Mucosa of rectum (tissue), 2 donors: ENCODE data around the gene HEMK1.

Experiments used
- H3K27ac ChIP-seq, 2 donors: one replicate each; pipeline ENCODE4 v1.7.0; 2013; ENCODE audit warnings: inconsistent platforms in 2 of 2, low read depth in 2 of 2, low read length in 2 of 2
- H3K27me3 ChIP-seq, 2 donors: one replicate each; pipeline ENCODE4 v1.7.0; 2013; ENCODE audit warnings: low read length in 2 of 2; ENCODE audit not compliant: control insufficient read depth in 2 of 2, insufficient read depth in 2 of 2
- H3K36me3 ChIP-seq, 2 donors: one replicate each; pipeline ENCODE4 v1.7.0; 2013; ENCODE audit warnings: low read length in 2 of 2; ENCODE audit not compliant: control insufficient read depth in 2 of 2, insufficient read depth in 2 of 2
- H3K4me1 ChIP-seq, 2 donors: one replicate each; pipeline ENCODE4 v1.7.0; 2013; ENCODE audit warnings: low read length in 2 of 2, mild to moderate bottlenecking in 1 of 2; ENCODE audit not compliant: control insufficient read depth in 2 of 2, insufficient read depth in 2 of 2
- H3K4me3 ChIP-seq, 2 donors: one replicate each; pipeline ENCODE4 v1.7.0; 2013; ENCODE audit warnings: low read length in 2 of 2
- H3K9ac ChIP-seq, 2 donors: one replicate each; pipeline ENCODE4 v1.7.0; 2013; ENCODE audit warnings: low read length in 2 of 2, low read depth in 1 of 2, mild to moderate bottlenecking in 1 of 2
- H3K9me3 ChIP-seq, 2 donors: one replicate each; pipeline ENCODE4 v1.7.0; 2013; ENCODE audit warnings: low read length in 2 of 2; ENCODE audit not compliant: control insufficient read depth in 2 of 2
- donor health status: healthy.
- donor health status: Normal muscosa, but diverticular disease.

The HEMK1 gene

DNA sequence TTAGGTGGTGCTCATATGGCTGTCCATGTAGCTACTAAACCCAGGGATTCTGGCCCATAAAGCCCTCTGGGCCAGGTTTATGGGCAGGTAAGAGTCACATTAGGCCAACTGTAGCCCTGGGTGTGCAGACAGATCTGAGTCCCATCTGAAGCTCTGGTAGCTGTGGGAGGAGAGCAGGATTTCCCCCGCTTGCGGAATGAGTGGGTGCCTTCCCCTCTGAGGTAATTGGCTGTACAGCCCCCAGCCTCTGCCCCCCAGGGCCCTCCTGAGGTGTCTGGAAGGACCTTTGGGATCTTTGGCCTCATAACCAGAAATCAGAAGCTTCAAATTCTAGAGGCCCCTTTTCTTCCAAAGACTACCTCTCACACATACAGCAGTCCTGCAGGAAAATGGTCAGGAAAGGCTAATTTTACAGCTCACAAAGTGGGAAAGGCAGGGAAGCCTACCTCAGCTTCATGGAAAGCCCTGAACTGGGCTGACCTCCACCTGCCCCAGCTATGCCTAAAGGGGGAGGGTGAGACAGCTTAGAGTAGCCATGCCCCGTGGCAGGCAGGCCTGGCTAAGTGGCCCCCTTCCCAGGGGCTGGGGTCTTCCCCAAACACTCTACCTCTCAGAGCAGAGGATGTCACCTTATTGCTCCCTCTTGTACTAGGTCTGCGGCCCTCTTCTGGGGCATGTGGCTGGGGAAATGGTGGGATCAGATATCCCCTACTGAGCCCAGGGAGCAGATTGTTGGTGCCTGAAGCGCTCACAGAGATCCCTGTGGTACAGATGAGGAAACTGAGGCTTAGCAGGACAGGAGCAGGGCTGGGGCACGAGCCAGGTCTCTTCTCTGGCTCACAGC lies 16.8 kb downstream of the HEMK1 start:
- no peak overlapping the region for H3K9ac ChIP-seq

DNA sequence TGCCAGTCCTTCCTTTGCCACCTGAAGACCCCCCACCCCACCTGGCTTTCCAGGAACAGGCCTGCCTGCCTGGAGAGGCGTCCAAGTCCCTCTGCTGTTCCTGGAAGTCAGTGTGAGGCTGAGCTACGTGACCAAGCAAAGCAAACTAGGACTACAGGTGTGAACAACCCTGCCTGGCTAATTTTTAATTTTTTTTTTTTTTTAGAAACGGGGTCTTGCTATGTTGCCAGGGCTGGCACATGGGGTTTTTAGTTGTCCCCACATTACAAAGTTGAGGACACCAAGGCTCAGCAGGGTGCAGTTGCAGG lies 17.4 kb downstream of the HEMK1 start:
- H3K27me3 ChIP-seq = no peaks in the 10 kb centered on the region
- peaks cover 0 to 11% of the 10 kb centered on the region in 2 donors for H3K36me3 ChIP-seq
- H3K9me3 ChIP-seq = no peaks in the 10 kb centered on the region
- H3K27ac ChIP-seq = no peak overlapping the region
- H3K9ac ChIP-seq = no peak overlapping the region
- peaks cover 3 to 10% of the 10 kb centered on the region in 2 donors for H3K4me1 ChIP-seq
- no peak overlapping the region for H3K4me3 ChIP-seq

More for the DNA sequence above, 16.8 kb downstream of the HEMK1 start:
- H3K27ac ChIP-seq = no peak overlapping the region
- H3K36me3 ChIP-seq = peaks cover 3 to 14% of the 10 kb centered on the region in 2 donors
- peaks cover 3 to 7% of the 10 kb centered on the region in 2 donors for H3K4me1 ChIP-seq
- H3K27me3 ChIP-seq = no peaks in the 10 kb centered on the region
- H3K9me3 ChIP-seq = no peaks in the 10 kb centered on the region
- H3K4me3 ChIP-seq = no peak overlapping the region

DNA sequence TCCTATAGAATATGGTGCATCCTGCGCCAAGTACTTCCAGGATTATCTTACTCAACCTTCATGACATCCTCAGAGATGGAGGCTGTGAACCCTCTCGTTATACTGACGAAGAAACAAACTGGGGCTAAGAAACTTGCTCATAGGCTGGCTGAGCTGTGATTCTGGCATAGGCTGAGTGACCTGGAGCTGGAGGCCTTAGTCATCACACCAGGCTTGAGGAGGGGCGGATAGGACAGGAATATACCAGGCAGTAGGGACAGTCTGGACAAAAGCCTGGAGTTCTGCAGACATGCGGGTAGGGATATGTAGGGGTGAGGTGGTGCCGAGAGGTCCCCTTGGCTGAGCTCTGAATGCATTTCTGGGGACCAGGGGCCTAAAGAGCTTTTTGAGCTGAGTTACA lies 18.1 kb downstream of the HEMK1 start:
- H3K9ac ChIP-seq = no peak overlapping the region

DNA sequence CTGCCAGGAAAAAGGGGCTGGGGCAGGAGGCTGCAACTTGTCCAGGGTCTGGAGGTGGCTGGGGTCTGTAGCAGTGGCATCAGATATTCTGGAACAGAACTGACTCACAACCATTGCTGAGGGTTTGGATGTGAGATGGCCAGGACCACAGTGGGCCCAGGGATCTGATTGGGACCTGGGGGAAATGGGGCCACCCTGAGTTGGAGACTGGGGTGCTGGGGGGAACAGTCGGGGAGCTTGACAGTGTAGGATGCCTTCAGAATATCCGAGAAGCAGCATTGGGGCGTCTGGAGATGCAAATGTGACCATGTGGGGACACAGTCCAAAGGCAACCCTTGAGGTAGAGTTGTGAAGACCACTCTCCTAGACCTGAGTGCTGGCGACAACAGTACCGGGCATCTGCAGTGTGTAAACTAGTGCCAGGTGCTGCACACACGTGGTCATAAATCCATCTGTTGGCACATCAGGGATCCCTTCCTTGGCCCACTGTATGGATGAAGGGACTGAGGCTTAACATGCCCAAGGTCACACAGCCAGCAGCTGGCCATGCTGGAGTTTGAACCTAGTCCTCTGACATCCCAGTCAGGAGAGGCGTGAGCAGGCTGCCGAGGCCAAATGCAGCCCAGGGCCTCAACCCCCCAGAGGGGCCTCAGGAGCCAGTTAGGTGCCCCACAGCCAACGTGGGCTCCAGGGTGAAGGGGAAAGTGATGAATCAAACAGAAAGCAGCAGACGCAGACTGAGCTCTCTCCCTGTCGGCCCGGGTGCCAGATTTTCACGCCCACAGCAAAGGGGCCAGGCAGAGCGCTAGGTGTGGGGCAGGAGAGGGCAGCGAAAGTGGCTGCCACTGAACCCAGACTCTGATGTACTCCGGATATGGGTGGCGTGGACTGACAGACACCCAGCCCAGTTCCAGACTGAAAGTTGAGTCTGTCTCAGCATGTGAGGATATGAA lies 18.8 kb downstream of the HEMK1 start:
- H3K4me3 ChIP-seq = no peak overlapping the region
- H3K9ac ChIP-seq = no peak overlapping the region
- H3K36me3 ChIP-seq = peaks cover 0 to 5% of the 10 kb centered on the region in 2 donors
- H3K4me1 ChIP-seq = peaks cover 11 to 19% of the 10 kb centered on the region in 2 donors
- H3K9me3 ChIP-seq = no peaks in the 10 kb centered on the region
- H3K27me3 ChIP-seq = no peaks in the 10 kb centered on the region
- H3K27ac ChIP-seq = no peak overlapping the region

More for the DNA sequence above, 18.1 kb downstream of the HEMK1 start:
- Histone ChIP-seq H3K4me3 (no peak overlapping the region), H3K36me3 (peaks cover 0 to 7% of the 10 kb centered on the region in 2 donors), H3K9me3 (no peaks in the 10 kb centered on the region), H3K27me3 (no peaks in the 10 kb centered on the region), H3K27ac (no peak overlapping the region), H3K4me1 (peaks cover 4 to 14% of the 10 kb centered on the region in 2 donors)

DNA sequence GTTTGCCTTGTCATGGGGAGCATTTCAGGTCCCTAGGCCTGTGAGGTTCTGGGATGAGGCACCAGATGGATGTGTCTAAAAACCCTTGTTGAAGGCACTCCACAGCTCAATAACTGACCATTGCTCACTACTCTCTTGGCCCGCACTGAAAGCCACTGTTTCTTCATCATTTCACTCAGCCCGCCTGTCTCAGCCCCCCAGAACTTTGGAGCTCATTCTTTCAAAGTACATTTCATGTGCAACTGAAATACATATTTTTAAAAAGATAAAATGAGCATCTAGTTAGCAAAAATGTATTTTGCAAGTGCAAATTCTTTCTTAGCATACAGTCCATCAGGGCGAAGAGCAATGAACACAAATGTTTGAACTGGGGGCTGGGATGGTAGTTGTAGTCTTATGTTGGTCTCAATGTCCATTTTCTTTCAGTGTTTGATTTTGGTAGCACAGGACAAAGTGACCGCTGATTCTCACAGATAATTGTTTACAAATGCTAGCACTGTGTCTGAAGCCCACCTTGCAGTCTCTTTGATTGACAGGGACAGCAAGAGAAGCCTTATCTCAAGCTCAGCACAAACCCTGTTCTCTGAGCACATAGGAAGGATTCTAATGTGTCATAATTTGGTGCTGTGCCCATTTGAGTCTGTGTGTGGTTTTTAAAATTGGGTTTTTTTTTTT lies 19.6 kb downstream of the HEMK1 start:
- H3K9me3 ChIP-seq = no peaks in the 10 kb centered on the region
- no peaks in the 10 kb centered on the region for H3K27me3 ChIP-seq
- no peak overlapping the region for H3K4me3 ChIP-seq
- H3K4me1 ChIP-seq = peaks cover 11 to 20% of the 10 kb centered on the region in 2 donors
- H3K9ac ChIP-seq = no peak overlapping the region
- H3K36me3 ChIP-seq = peaks cover 0 to 5% of the 10 kb centered on the region in 2 donors
- H3K27ac ChIP-seq = no peak overlapping the region

DNA sequence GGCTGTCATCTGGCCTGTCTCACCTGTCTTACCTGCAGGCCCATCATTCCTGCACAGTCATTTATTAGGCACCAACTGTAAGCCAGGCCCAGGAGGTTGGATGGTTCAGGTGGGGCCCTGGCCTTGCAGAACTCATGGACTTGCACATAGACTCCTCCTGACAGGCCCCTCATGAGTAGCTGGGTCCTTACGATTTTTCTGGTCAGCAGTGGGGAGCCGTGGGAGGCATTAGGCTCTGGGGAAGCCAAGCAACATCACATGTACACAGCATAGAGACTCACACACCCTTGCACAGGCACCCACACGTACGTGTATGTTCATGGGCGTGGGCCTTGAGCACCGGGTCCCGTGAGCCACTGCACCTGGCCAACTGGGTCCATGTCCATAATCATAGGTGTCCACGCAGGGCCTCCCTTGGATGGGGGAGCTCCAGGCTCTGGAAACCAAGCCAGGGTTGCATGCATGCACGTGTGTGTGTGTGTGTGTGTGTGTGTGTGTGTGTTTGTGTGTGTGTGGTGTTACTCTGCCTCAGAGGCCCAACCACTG lies 21.9 kb downstream of the HEMK1 start:
- peak overlapping the region; percentile 1 to 24 for H3K9ac ChIP-seq
- H3K27me3 ChIP-seq = no peaks in the 10 kb centered on the region
- no peak overlapping the region for H3K4me3 ChIP-seq
- H3K27ac ChIP-seq = peak overlapping the region; percentile 40 to 86
- H3K36me3 ChIP-seq = no peaks in the 10 kb centered on the region
- peaks cover 11 to 20% of the 10 kb centered on the region in 2 donors for H3K4me1 ChIP-seq
- no peaks in the 10 kb centered on the region for H3K9me3 ChIP-seq

DNA sequence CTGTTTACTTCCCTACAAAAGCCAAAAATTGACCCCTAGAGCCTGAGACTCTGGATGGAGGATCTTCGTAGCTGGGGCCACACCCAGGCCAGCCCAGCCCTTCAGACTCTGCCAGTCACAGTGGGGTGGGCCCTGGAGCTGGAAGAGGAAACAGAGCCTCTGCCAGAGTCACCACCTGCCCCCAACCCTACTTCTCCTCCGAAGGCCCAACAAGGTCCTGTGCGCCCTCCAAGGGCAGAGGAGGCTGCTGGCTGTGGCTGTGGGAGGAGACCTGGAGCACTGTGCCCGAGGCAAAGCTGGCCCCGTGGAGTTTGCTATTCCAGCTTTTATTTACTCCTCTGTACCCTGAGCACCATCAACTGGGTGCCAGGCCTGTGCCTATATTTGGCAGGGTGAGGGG lies 23.2 kb downstream of the HEMK1 start:
- H3K9me3 ChIP-seq = no peaks in the 10 kb centered on the region
- H3K4me3 ChIP-seq = no peak overlapping the region
- peak overlapping the region in 1 of 2 donors; percentile 43 for H3K27ac ChIP-seq
- H3K9ac ChIP-seq = peak overlapping the region in 1 of 2 donors; percentile 24
- no peaks in the 10 kb centered on the region for H3K27me3 ChIP-seq
- no peaks in the 10 kb centered on the region for H3K36me3 ChIP-seq
- H3K4me1 ChIP-seq = peaks cover 11 to 20% of the 10 kb centered on the region in 2 donors

DNA sequence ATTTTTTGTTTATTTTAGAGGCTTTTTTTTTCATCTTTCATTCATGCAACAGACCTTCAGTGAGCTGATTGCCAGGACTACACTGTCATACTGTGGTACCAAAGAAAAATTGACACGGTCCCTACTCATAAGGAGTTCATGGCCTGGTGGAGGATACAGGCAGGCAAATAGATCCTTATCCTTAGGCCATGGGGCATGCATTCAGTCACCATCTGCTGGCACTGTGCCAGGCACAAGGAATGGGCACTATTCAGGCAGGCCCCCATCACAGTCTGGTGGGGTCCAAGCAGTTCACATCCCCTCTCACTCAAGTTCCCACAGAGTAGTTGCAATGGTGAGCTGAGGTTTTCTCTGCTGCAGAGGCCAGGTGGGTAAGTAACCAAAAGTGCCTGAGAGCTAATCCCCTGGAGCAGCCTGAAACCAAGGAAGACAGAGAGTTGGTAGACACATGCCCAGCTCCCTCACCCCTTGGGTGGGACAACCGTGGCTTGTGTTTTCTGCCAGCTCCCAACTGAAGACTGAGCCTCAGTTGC lies 25.0 kb downstream of the HEMK1 start:
- Histone ChIP-seq H3K27ac (no peak overlapping the region), H3K4me1 (peaks cover 11 to 20% of the 10 kb centered on the region in 2 donors), H3K9me3 (no peaks in the 10 kb centered on the region), H3K36me3 (no peaks in the 10 kb centered on the region), H3K9ac (peak overlapping the region in 1 of 2 donors; percentile 24), H3K4me3 (no peak overlapping the region), H3K27me3 (no peaks in the 10 kb centered on the region)

DNA sequence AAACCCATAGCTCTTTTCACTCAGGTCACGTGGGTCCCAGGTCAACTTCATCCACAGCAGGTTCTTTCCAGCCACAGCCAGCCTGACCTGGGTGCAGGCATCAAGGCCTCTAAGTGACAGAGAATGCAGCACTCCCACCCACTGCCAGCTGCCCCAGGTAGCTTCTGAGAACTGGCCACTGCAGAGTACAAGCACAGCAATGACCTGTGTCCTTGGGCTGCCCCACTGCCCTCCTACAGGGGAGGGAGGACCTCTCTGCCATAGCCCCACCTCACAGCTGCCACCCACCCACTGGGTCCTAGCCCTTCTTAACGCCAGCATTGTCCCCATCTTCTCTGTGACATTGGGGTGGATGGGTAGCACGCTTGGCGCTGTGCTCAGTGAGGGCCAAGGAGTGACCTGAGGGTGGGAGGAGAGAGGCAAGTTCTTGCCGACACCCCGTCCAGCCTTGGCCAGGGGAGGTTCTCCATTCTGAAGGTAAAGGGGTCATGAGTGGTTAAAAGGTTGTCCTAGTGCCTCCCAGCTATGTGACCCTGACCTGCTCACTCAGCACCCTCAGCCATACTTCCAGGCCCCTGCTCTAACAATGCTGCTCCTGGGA lies 29.9 kb downstream of the HEMK1 start:
- H3K4me3 ChIP-seq = no peak overlapping the region
- no peaks in the 10 kb centered on the region for H3K9me3 ChIP-seq
- H3K36me3 ChIP-seq = peaks cover 0 to 4% of the 10 kb centered on the region in 2 donors
- H3K4me1 ChIP-seq = peaks cover 39 to 44% of the 10 kb centered on the region in 2 donors
- H3K27me3 ChIP-seq = no peaks in the 10 kb centered on the region
- no peak overlapping the region for H3K9ac ChIP-seq
- H3K27ac ChIP-seq = peak overlapping the region; percentile 97 to 99
